AG04449 (cell line): ENCODE data around the gene HYAL1.

Experiments used
- CTCF ChIA-PET: fragments of 350-600 bp; formaldehyde crosslinking; extraction: SDS; loops from one replicate; lab custom pipeline; 2021; ENCODE audit warnings: antibody characterized with exemption; lab: Yijun Ruan, JAX
- POLR2A ChIA-PET: fragments of 400-600, 350-600 bp; formaldehyde crosslinking; extraction: SDS; loops from one replicate; lab custom pipeline; 2020; ENCODE audit warnings: antibody characterized with exemption, inconsistent platforms; lab: Yijun Ruan, JAX
- DNase-seq: peaks from one replicate; pipeline ENCODE4 v3.0.0-alpha.2; 2010; ENCODE audit warnings: low read depth, low spot score
- H3K4me3 ChIP-seq: 2 replicates; pipeline ENCODE4 v1.5.1; 2011; ENCODE audit warnings: low read depth, mild to moderate bottlenecking, control low read depth, low read length
- TF ChIP-seq, protein P1 (sequence below): IDR thresholded peaks from one replicate; pipeline ENCODE4 v1.5.1; 2011; ENCODE audit warnings: mild to moderate bottlenecking, moderate library complexity, low read length, control low read depth, inconsistent platforms; ENCODE audit not compliant: insufficient read depth; ENCODE audit errors: missing control alignments

Gene HYAL1

DNA sequence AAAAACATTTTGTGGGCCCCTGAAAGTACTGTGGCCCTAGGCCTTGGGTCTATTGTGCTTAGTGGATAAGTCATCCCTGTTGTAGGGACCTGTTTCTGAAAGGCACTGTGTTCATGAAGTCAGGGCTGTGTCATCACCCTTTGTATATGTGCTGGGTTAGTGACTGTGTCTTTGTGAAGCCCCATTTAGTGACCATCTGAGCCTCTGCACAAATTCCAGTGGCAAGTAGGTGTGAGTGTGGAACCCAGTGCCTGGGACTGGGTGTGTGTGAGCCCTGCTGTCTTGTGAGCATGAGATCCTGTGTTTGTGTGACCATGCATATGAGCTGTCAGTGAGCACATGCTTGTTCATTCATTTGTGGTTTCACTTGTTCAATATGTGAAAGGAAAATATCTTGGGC lies 1.2 kb upstream of the HYAL1 start:
- CTCF ChIA-PET = no interaction called here
- TF ChIP-seq, protein P1, sequence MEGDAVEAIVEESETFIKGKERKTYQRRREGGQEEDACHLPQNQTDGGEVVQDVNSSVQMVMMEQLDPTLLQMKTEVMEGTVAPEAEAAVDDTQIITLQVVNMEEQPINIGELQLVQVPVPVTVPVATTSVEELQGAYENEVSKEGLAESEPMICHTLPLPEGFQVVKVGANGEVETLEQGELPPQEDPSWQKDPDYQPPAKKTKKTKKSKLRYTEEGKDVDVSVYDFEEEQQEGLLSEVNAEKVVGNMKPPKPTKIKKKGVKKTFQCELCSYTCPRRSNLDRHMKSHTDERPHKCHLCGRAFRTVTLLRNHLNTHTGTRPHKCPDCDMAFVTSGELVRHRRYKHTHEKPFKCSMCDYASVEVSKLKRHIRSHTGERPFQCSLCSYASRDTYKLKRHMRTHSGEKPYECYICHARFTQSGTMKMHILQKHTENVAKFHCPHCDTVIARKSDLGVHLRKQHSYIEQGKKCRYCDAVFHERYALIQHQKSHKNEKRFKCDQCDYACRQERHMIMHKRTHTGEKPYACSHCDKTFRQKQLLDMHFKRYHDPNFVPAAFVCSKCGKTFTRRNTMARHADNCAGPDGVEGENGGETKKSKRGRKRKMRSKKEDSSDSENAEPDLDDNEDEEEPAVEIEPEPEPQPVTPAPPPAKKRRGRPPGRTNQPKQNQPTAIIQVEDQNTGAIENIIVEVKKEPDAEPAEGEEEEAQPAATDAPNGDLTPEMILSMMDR = no peak
- no peak for DNase-seq
- POLR2A ChIA-PET = no interaction called here
- H3K4me3 ChIP-seq = no peak overlapping the region

DNA sequence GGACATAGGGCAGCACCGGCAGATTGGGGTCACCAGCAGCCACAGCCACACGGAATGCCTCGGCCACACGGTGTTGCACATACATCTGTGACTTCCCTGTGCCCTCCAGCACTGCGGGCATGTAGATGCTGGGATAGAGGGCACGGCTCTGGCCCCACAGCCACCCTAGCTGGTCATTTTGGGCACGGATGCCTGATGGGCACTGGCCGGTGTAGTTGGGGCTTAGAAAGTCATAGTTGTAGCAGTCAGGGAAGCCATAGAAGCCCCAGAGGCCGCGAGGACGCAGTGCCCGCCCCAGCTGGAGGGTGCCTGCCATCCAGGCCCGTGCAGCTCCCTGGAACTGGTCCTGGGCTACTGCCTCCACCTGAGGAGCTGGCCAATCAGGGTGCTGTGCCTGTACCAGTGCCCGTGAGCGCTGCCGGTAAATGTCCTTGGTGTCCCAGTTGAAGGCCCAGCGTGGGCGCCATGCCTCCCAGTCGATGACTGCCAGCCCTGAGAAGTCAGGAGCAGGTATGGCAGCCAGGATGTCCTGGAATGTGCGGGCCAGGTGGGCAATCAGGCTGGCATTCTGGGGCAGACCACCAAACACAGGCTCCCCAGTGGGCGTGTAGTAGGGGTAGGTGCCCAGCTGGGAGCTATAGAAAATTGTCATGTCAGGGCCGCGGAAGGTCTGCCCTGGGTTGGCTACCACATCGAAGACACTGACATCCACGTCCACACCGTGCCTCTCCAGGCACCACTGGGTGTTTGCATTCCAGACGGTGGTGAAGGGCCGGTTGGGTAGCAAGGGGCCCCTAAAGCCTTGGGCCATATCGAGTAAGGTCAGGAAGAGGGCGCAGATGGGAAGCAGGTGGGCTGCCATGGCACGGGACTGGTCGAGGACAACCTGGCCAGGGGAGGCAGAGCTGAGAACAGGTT lies 1.0 kb downstream of the HYAL1 start:
- no peak overlapping the region for H3K4me3 ChIP-seq
- CTCF ChIA-PET = interaction anchor here (1.3 to 1.6 kb wide), 2 partner anchors 13 to 22 kb away, joined by 3 to 4 read pairs; no protein-coding TSS in a partner anchor
- TF ChIP-seq, protein P1 = no peak
- POLR2A ChIA-PET = no interaction called here
- DNase-seq = no peak

DNA sequence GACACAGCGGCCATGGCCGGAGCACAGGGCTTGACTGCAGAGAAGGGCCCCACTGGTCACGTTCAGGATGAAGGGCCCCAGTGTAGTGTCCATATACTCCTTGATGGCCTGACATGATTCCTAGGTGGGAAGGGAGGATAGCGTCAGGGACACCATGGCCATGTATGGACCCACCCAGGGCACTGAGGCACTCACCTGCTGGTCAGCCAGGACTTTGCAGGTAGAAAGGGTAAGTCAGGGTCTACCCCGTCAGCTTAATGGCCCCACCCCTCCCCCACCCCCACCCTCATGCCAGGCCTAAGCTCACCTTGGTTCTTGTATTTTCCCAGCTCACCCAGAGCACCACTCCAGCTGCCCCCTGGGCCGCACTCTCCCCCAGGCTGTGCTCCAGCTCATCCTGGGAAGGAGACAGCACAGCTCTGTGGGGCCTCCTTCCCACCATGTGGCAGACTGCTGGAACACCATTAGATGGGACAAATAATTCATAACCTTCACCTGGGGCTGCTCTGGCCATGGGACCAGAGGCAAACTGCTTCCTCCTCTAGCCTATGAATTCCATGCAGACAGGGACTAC lies 2.6 kb downstream of the HYAL1 start:
- no peak for DNase-seq
- ChIA-PET CTCF (no interaction called here), POLR2A (no interaction called here)
- H3K4me3 ChIP-seq = no peak overlapping the region
- TF ChIP-seq, protein P1 = no peak

DNA sequence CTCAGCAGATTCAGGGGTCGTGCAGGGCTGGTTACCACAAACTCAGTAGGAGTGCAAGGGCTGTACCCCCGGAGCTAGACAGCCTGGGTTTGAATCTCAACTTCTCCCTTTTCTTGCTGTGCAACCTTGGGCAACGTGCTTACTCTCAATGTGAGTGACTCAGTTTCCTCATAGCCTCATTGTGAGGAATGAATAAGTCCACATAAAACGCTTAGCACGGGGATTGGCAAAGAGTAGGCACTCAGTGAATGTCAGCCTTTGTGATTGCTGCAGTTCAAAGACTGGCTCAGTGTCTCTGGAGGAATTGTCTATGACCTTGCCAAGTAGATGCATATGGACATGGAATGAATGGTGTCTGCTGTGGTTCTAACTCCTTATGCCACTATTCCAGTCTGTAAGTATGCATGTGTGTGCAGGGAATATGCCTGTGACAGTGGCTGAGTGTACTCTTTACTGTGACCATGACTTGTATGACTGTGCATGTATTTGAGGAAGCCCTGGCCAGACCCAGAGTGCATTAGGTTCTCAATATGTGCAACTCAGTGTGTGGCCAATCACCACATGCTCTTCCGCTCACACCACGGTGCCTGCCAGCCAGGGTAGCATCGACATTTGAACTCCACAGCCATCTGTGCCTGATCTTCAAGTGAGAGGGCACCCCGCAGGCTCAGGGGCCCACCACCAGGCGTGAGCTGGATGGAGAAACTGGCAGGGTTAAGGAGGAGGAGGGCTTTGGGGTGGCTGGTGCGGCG lies 3.3 kb downstream of the HYAL1 start:
- CTCF ChIA-PET = interaction anchor here (1.0 to 3.5 kb wide), 11 partner anchors 14 to 106 kb away, joined by 3 to 12 read pairs (median 6); partner anchors contain the start of gene HYAL2
- POLR2A ChIA-PET = interaction anchor here (0.5 to 1.6 kb wide), 5 partner anchors 10 to 54 kb away, joined by 3 to 6 read pairs (median 5); no protein-coding TSS in a partner anchor
- H3K4me3 ChIP-seq = peak overlapping the region; percentile 62
- DNase-seq = no peak
- TF ChIP-seq, protein P1 = no peak

GRCh38 chr3:50299638-50299928 lies 3.8 kb downstream of the HYAL1 start:
- H3K4me3 ChIP-seq = peak overlapping the region; percentile 62
- TF ChIP-seq, protein P1 = no peak
- CTCF ChIA-PET = interaction anchor here (1.0 to 3.5 kb wide), 13 partner anchors 10 to 177 kb away, joined by 3 to 12 read pairs (median 6); partner anchors contain the start of gene HYAL2
- no peak for DNase-seq
- POLR2A ChIA-PET = interaction anchor here (0.5 to 1.6 kb wide), 5 partner anchors 11 to 53 kb away, joined by 3 to 6 read pairs (median 5); no protein-coding TSS in a partner anchor
